ENCODE measurements around the gene HSD3B2.
"Not testable (repeated sequence)": the region's sequence is repeated elsewhere in the genome, so short reads cannot be mapped to it uniquely, and the experiment has no call there.

The HSD3B2 gene

DNA sequence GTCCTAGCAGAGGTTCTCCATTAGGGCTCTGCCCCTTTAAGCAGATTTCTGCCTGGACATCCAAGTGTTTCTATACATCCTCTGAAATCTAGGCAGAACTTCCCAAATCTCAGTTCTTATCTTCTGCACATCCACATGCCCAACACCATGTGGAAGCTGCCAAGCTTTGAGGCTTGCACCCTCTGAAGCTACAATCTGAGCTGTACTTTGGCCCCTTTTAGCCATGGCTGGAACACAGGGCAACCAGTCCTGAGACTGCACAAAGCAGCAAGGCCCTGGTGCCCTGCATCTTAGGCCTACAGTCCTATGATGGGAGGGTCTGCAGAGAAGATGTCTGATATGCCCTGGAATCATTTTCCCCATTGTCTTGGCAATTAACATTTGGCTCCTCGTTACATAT, 38.4 kb upstream of the HSD3B2 start:
- Histone ChIP-seq H3K79me2 (ENCODE audit: control insufficient read depth, insufficient read depth, low read length, unreplicated experiment) (no peaks in the 10 kb centered on the region), H3K4me1 (ENCODE audit: control insufficient read depth, insufficient read depth, low read length, unreplicated experiment) (peaks cover 9% of the 10 kb centered on the region), H3K27ac (ENCODE audit: low read depth, low read length) (no peak overlapping the region), H3K27me3 (ENCODE audit: insufficient read depth, low read length) (peaks cover 21% of the 10 kb centered on the region; the same call in 1 of the 2 replicates), H2AFZ (ENCODE audit: low read length, unreplicated experiment) (no peak overlapping the region), H3K36me3 (ENCODE audit: insufficient read depth, low read length) (no peaks in the 10 kb centered on the region), H3K4me3 (ENCODE audit: low read depth, low read length) (no peak overlapping the region)

DNA sequence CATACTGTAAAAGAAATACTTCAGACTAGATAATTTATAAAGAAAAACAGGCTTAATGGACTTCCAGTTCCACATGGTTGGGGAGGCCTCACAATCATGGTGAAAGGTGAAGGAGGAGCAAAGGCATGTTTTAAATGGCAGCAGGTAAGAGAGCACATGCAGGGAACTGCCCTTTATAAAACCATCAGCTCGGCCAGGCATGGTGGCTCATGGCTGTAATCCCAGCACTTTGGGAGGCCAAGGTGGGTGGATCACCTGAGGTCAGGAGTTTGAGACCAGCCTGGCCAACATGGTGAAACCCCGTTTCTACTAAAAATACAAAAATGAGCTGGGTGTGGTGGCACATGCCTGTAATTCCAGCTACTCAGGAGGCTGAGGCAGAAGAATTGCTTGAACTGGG, 37.4 kb upstream of the HSD3B2 start:
- H3K4me3 ChIP-seq (ENCODE audit: low read depth, low read length); H3K27ac ChIP-seq (ENCODE audit: low read depth, low read length); H3K79me2 ChIP-seq (ENCODE audit: control insufficient read depth, insufficient read depth, low read length, unreplicated experiment); H2AFZ ChIP-seq (ENCODE audit: low read length, unreplicated experiment); H3K36me3 ChIP-seq (ENCODE audit: insufficient read depth, low read length); H3K4me1 ChIP-seq (ENCODE audit: control insufficient read depth, insufficient read depth, low read length, unreplicated experiment): not testable (repeated sequence)
- H3K27me3 ChIP-seq (ENCODE audit: insufficient read depth, low read length) = peaks cover 20% of the 10 kb centered on the region

DNA sequence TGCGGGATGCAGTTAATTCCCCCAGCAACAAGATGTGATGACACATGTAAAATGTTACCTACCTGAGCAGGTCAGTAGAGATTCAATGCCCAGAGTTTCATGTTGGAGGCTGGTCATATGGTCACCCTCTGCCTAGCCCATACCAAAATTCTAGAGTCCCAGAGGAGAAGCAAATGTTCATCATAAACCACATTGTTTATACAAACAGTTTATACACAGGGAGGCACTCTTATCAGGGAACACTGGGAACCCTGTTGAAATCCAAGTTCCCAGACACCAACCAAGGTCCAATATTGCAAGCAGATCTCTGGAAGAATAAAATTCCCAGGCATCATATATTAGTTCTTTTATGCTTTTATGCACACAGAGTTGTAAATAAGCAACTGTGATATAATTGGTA, 35.8 kb upstream of the HSD3B2 start:
- Histone ChIP-seq H3K27ac (ENCODE audit: low read depth, low read length) (no peak overlapping the region), H3K4me1 (ENCODE audit: control insufficient read depth, insufficient read depth, low read length, unreplicated experiment) (no peaks in the 10 kb centered on the region), H3K36me3 (ENCODE audit: insufficient read depth, low read length) (no peaks in the 10 kb centered on the region), H3K27me3 (ENCODE audit: insufficient read depth, low read length) (peaks cover 20% of the 10 kb centered on the region), H3K4me3 (ENCODE audit: low read depth, low read length) (no peak overlapping the region), H2AFZ (ENCODE audit: low read length, unreplicated experiment) (no peak overlapping the region), H3K79me2 (ENCODE audit: control insufficient read depth, insufficient read depth, low read length, unreplicated experiment) (no peaks in the 10 kb centered on the region)

DNA sequence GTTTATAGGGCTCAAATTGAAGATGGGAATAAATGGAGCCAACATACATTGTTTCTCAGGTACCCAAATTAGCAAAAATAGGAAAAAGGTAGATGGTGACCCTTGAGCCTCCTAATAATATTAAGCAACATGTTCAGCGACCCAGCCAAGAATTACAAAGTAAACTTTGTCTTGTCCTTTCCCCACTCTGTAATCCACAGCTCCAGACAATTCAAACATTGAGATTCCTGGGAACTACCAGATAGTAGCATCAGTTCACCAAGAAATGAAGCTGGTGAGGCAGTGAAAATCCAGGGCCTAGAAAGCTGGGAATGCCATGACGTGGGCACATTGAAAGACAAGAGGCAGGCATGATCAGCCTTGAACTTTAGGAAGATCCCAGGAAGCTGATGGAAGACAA, 34.6 kb upstream of the HSD3B2 start:
- Histone ChIP-seq H3K4me3 (ENCODE audit: low read depth, low read length) (no peak overlapping the region), H3K27me3 (ENCODE audit: insufficient read depth, low read length) (peaks cover 28% of the 10 kb centered on the region), H3K79me2 (ENCODE audit: control insufficient read depth, insufficient read depth, low read length, unreplicated experiment) (no peaks in the 10 kb centered on the region), H3K36me3 (ENCODE audit: insufficient read depth, low read length) (no peaks in the 10 kb centered on the region), H2AFZ (ENCODE audit: low read length, unreplicated experiment) (no peak overlapping the region), H3K27ac (ENCODE audit: low read depth, low read length) (no peak overlapping the region), H3K4me1 (ENCODE audit: control insufficient read depth, insufficient read depth, low read length, unreplicated experiment) (no peaks in the 10 kb centered on the region)

- Histone ChIP-seq H3K36me3 (ENCODE audit: insufficient read depth, low read length) (no peaks in the 10 kb centered on the region), H3K4me1 (ENCODE audit: control insufficient read depth, insufficient read depth, low read length, unreplicated experiment) (no peaks in the 10 kb centered on the region), H2AFZ (ENCODE audit: low read length, unreplicated experiment) (no peak overlapping the region), H3K4me3 (ENCODE audit: low read depth, low read length) (no peak overlapping the region), H3K27me3 (ENCODE audit: insufficient read depth, low read length) (peaks cover 33% of the 10 kb centered on the region), H3K79me2 (ENCODE audit: control insufficient read depth, insufficient read depth, low read length, unreplicated experiment) (no peaks in the 10 kb centered on the region), H3K27ac (ENCODE audit: low read depth, low read length) (no peak overlapping the region)
Observed at GRCh38 chr1:119380983-119381662, 33.8 kb upstream of the HSD3B2 start.

DNA sequence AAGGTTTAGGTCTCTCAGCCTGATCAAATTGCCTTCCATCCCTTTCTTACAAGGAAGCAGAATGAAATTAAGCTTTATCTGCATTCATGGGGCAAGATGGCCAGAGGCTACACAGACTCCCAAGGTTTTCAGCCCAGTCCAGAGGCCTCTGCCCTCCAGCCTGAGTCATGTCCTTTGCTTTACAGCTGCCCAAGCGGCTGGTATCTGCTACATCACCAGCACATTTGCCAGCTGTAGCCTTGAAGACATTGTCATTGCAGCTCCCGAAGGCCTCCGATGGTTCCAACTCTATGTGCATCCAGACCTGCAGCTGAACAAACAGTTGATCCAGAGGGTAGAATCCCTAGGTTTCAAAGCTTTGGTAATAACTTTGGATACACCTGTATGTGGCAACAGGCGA, 30.4 kb upstream of the HSD3B2 start:
- Histone ChIP-seq H3K36me3 (ENCODE audit: insufficient read depth, low read length) (no peaks in the 10 kb centered on the region), H3K27me3 (ENCODE audit: insufficient read depth, low read length) (peaks cover 44% of the 10 kb centered on the region), H2AFZ (ENCODE audit: low read length, unreplicated experiment) (no peak overlapping the region), H3K4me3 (ENCODE audit: low read depth, low read length) (no peak overlapping the region), H3K4me1 (ENCODE audit: control insufficient read depth, insufficient read depth, low read length, unreplicated experiment) (no peaks in the 10 kb centered on the region), H3K79me2 (ENCODE audit: control insufficient read depth, insufficient read depth, low read length, unreplicated experiment) (no peaks in the 10 kb centered on the region), H3K27ac (ENCODE audit: low read depth, low read length) (no peak overlapping the region)

DNA sequence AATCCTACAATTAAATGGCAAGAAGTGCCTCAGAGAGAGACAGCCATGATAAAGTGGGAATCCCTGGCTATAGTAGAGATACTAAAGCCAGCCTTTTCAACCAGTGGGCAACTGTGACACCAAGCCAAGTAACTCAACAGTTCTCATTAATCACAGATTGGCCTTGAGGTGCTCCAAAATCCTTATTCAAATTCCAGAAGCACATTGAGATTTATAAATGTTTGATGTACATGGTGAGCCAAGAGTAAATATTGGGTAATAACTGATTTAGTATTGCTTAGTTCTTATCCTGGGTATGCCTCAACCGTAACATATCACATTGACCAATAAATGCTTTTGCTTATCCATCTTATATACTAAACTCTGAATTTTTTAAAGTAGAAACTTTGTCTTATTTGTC, 29.3 kb upstream of the HSD3B2 start:
- H3K36me3 ChIP-seq (ENCODE audit: insufficient read depth, low read length) = no peaks in the 10 kb centered on the region
- no peaks in the 10 kb centered on the region for H3K4me1 ChIP-seq (ENCODE audit: control insufficient read depth, insufficient read depth, low read length, unreplicated experiment)
- H3K27me3 ChIP-seq (ENCODE audit: insufficient read depth, low read length) = peaks cover 47% of the 10 kb centered on the region
- no peaks in the 10 kb centered on the region for H3K79me2 ChIP-seq (ENCODE audit: control insufficient read depth, insufficient read depth, low read length, unreplicated experiment)
- no peak overlapping the region for H3K27ac ChIP-seq (ENCODE audit: low read depth, low read length)
- no peak overlapping the region for H3K4me3 ChIP-seq (ENCODE audit: low read depth, low read length)
- H2AFZ ChIP-seq (ENCODE audit: low read length, unreplicated experiment) = no peak overlapping the region

GRCh38 chr1:119387858-119388257, 27.1 kb upstream of the HSD3B2 start:
- Histone ChIP-seq H3K79me2 (ENCODE audit: control insufficient read depth, insufficient read depth, low read length, unreplicated experiment) (no peaks in the 10 kb centered on the region), H3K4me1 (ENCODE audit: control insufficient read depth, insufficient read depth, low read length, unreplicated experiment) (no peaks in the 10 kb centered on the region), H2AFZ (ENCODE audit: low read length, unreplicated experiment) (no peak overlapping the region), H3K4me3 (ENCODE audit: low read depth, low read length) (no peak overlapping the region), H3K27ac (ENCODE audit: low read depth, low read length) (no peak overlapping the region), H3K36me3 (ENCODE audit: insufficient read depth, low read length) (no peaks in the 10 kb centered on the region), H3K27me3 (ENCODE audit: insufficient read depth, low read length) (peaks cover 69% of the 10 kb centered on the region)

DNA sequence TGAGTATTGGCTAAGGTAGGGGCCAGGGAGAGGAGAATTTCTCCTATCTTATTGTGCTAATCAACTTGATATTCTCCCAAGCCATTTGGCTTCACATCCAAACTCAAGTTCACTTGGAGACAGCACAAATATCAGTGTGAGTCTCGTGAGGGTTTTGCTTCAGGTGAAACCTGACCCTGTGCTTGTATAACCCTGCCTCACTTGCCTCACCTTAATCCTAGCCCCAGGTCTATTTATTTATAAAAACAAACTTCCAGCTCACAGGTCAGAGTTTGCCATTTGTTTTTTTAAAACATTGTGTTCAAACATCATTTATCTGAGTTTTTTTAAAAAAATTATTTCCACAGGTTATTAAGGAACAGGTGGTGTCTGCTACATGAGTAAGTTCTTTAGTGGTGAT, 26.5 kb upstream of the HSD3B2 start:
- no peak overlapping the region for H2AFZ ChIP-seq (ENCODE audit: low read length, unreplicated experiment)
- H3K79me2 ChIP-seq (ENCODE audit: control insufficient read depth, insufficient read depth, low read length, unreplicated experiment) = no peaks in the 10 kb centered on the region
- no peaks in the 10 kb centered on the region for H3K4me1 ChIP-seq (ENCODE audit: control insufficient read depth, insufficient read depth, low read length, unreplicated experiment)
- no peak overlapping the region for H3K27ac ChIP-seq (ENCODE audit: low read depth, low read length)
- no peaks in the 10 kb centered on the region for H3K36me3 ChIP-seq (ENCODE audit: insufficient read depth, low read length)
- H3K4me3 ChIP-seq (ENCODE audit: low read depth, low read length) = no peak overlapping the region
- peaks cover 75% of the 10 kb centered on the region for H3K27me3 ChIP-seq (ENCODE audit: insufficient read depth, low read length)

GRCh38 chr1:119390526-119390925, 24.4 kb upstream of the HSD3B2 start:
- Histone ChIP-seq H3K36me3 (ENCODE audit: insufficient read depth, low read length) (no peaks in the 10 kb centered on the region), H3K27me3 (ENCODE audit: insufficient read depth, low read length) (peaks cover 82% of the 10 kb centered on the region), H3K79me2 (ENCODE audit: control insufficient read depth, insufficient read depth, low read length, unreplicated experiment) (no peaks in the 10 kb centered on the region), H3K27ac (ENCODE audit: low read depth, low read length) (no peak overlapping the region), H3K4me1 (ENCODE audit: control insufficient read depth, insufficient read depth, low read length, unreplicated experiment) (no peaks in the 10 kb centered on the region), H3K4me3 (ENCODE audit: low read depth, low read length) (no peak overlapping the region), H2AFZ (ENCODE audit: low read length, unreplicated experiment) (no peak overlapping the region)

DNA sequence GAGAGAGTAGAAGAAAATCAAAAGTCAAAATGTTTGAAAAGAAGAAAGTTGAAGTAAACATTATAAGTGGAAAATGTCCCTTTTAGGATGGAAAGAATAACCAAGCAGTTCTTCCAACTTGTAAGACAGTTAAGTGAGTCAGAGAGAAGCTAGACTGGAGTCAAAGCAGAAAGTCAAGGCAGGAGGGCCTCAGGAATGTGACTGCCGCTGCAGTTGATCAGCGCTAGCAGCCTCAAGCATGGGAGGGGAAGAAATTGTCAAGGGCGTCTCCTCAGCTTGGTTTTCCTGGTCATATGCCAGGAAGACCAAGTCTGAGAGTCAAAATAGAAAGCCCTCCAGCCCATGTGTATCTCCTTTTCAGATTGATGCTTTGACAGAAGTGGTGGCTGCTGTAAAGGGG, 23.2 kb upstream of the HSD3B2 start:
- Histone ChIP-seq H3K36me3 (ENCODE audit: insufficient read depth, low read length) (no peaks in the 10 kb centered on the region), H3K79me2 (ENCODE audit: control insufficient read depth, insufficient read depth, low read length, unreplicated experiment) (no peaks in the 10 kb centered on the region), H2AFZ (ENCODE audit: low read length, unreplicated experiment) (no peak overlapping the region), H3K27me3 (ENCODE audit: insufficient read depth, low read length) (peaks cover 83% of the 10 kb centered on the region), H3K27ac (ENCODE audit: low read depth, low read length) (no peak overlapping the region), H3K4me3 (ENCODE audit: low read depth, low read length) (no peak overlapping the region), H3K4me1 (ENCODE audit: control insufficient read depth, insufficient read depth, low read length, unreplicated experiment) (no peaks in the 10 kb centered on the region)
